Mesothelial cell of epicardium (in vitro differentiated cells): ENCODE results near the gene TRPV3. TPM values are rescaled to one million over a fixed set of nuclear protein-coding genes. Genes with fewer than 3 reads are reported as not detected.
"Not testable (repeated sequence)": the region's sequence is repeated elsewhere in the genome, so short reads cannot be mapped to it uniquely, and the experiment has no call there.

Source experiments
- DNase-seq, 2 experiments: peaks; one replicate each; pipeline ENCODE4 v3.0.0; 2021; ENCODE audit warnings: low spot score in 2 of 2; ENCODE audit not compliant: unreplicated experiment in 2 of 2
- H3K27ac Mint-ChIP-seq: 2 replicates; pipeline ENCODE4 v1.8.0; 2021; ENCODE audit warnings: mixed read lengths
- H3K27me3 Mint-ChIP-seq: 2 replicates; pipeline ENCODE4 v1.8.0; 2021; ENCODE audit warnings: low read depth, mixed read lengths
- H3K36me3 Mint-ChIP-seq: 2 replicates; pipeline ENCODE4 v1.8.0; 2021; ENCODE audit warnings: mixed read lengths
- H3K4me1 Mint-ChIP-seq: 2 replicates; pipeline ENCODE4 v1.8.0; 2021; ENCODE audit warnings: mixed read lengths
- H3K4me3 Mint-ChIP-seq: 2 replicates; pipeline ENCODE4 v1.8.0; 2021; ENCODE audit warnings: mild to moderate bottlenecking, moderate library complexity, mixed read lengths
- H3K9me3 Mint-ChIP-seq: 2 replicates; pipeline ENCODE4 v1.8.0; 2021; ENCODE audit warnings: mixed read lengths
- total RNA-seq: library from RNA; stranded (reverse); gene quantifications from 3 replicates; pipeline ENCODE4 v1.2.1, GENCODE V29; 2021
- TF ChIP-seq, protein P1 (sequence below): fragments of 200-600 bp; sonication (generic); IDR thresholded peaks from one replicate; pipeline ENCODE4 v1.5.0; 2021; ENCODE audit warnings: antibody characterized with exemption; ENCODE audit not compliant: unreplicated experiment

TRPV3 gene
- total RNA-seq, 1 donor from 2014 or later, result 3.6 TPM

DNA sequence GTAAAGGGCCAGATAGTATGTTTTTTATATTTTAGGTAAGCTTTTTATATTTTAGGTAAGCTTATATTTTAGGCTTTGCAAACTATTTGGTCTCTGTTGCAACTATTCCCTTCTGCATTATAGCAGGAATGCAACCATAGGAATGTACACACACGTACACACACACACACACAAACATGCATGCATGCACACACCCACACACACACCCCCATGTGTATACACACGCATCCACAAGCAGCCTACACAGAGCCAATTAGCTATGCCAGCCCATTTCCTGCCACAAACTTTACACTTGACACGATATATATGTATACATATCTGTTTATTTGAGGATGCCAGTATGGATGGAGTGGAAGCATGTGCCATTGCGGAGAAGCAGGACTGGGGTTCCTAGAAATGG lies 7.5 kb upstream of the TRPV3 start:
- Mint-ChIP-seq H3K4me1 (no peaks in the 10 kb centered on the region), H3K36me3 (peaks cover 25% of the 10 kb centered on the region), H3K27me3 (no peaks in the 10 kb centered on the region), H3K27ac (no peak overlapping the region), H3K4me3 (no peak overlapping the region), H3K9me3 (peaks cover 5% of the 10 kb centered on the region)
- no peak for DNase-seq
- TF ChIP-seq, protein P1, sequence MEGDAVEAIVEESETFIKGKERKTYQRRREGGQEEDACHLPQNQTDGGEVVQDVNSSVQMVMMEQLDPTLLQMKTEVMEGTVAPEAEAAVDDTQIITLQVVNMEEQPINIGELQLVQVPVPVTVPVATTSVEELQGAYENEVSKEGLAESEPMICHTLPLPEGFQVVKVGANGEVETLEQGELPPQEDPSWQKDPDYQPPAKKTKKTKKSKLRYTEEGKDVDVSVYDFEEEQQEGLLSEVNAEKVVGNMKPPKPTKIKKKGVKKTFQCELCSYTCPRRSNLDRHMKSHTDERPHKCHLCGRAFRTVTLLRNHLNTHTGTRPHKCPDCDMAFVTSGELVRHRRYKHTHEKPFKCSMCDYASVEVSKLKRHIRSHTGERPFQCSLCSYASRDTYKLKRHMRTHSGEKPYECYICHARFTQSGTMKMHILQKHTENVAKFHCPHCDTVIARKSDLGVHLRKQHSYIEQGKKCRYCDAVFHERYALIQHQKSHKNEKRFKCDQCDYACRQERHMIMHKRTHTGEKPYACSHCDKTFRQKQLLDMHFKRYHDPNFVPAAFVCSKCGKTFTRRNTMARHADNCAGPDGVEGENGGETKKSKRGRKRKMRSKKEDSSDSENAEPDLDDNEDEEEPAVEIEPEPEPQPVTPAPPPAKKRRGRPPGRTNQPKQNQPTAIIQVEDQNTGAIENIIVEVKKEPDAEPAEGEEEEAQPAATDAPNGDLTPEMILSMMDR, result no peak

DNA sequence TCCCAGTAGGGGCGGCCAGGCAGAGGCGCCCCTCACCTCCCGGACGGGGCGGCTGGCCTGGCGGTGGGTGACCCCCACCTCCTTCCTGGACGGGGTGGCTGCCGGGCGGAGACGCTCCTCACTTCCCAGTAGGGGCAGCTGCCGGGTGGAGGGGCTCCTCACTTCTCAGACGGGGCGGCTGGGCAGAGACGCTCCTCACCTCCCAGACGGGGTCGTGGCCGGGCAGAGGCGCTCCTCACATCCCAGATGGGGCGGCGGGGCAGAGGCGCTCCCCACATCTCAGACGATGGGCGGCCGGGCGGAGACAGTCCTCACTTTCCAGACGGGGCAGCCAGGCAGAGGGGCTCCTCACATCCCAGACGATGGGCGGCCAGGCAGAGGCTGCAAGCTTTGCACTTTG lies 6.6 kb upstream of the TRPV3 start:
- not testable (repeated sequence) for H3K4me1 Mint-ChIP-seq, H3K27ac Mint-ChIP-seq, H3K27me3 Mint-ChIP-seq, DNase-seq, H3K9me3 Mint-ChIP-seq, H3K4me3 Mint-ChIP-seq
- peaks cover 21% of the 10 kb centered on the region for H3K36me3 Mint-ChIP-seq

DNA sequence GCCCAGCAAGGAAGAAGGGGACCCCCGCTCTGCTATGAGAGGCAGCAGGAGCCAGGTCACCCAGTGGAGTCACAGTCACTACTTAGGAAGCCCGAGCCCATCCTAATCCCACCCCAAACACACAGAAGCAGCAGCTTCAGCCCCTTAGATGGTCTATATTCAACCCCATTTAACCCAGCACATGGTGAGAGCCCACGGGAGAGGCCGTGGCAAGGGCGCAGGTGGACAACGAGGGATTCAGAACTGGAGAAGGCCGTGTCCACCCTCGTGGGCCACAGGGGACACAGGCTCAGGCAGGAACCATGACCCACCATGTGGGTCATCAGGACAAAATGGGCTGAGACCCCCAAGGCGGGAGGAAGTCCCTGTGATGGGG lies 1.6 kb upstream of the TRPV3 start:
- H3K27ac Mint-ChIP-seq, result no peak overlapping the region
- H3K4me1 Mint-ChIP-seq, result peaks cover 6% of the 10 kb centered on the region
- H3K27me3 Mint-ChIP-seq, result no peaks in the 10 kb centered on the region
- peaks cover 1% of the 10 kb centered on the region for H3K36me3 Mint-ChIP-seq
- TF ChIP-seq, protein P1, result no peak
- no peaks in the 10 kb centered on the region for H3K9me3 Mint-ChIP-seq
- no peak overlapping the region for H3K4me3 Mint-ChIP-seq
- no peak for DNase-seq

DNA sequence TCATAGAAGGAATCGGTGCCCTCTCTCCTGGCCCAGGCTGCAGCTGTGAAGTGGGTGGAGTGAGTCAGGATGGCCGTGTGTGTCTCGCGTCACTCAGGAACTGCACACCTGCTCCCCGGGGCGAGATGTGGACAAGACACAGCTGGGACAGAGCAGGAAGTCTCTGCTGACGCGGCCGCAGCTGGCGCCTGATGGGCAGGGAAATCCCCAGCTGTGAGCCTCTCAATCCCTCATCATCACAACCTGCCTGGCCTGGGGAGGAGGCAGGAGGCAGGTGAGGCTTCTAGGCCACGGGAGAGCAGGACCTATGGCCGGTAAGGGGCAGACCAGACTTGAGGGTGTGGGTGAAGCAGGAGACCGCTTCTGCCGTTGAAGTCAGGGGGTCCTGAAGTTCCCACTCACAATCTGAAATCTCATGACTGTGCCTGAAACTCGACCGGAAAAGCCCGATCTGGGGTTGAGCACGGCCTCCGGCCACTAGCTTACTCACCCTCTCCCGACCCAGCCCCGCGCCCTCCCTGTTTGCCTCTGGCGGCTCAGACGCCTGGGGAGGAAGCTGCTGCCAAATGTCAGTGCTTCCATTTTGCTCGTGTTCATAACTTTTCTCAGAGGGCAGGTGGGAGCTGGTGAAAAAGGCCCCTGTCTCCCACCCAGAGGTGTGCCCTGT lies 1.1 kb upstream of the TRPV3 start:
- Mint-ChIP-seq H3K27ac (no peak overlapping the region), H3K4me1 (peaks cover 6% of the 10 kb centered on the region), H3K36me3 (peaks cover 1% of the 10 kb centered on the region), H3K4me3 (no peak overlapping the region), H3K9me3 (no peaks in the 10 kb centered on the region), H3K27me3 (no peaks in the 10 kb centered on the region)
- TF ChIP-seq, protein P1, result no peak
- no peak for DNase-seq

DNA sequence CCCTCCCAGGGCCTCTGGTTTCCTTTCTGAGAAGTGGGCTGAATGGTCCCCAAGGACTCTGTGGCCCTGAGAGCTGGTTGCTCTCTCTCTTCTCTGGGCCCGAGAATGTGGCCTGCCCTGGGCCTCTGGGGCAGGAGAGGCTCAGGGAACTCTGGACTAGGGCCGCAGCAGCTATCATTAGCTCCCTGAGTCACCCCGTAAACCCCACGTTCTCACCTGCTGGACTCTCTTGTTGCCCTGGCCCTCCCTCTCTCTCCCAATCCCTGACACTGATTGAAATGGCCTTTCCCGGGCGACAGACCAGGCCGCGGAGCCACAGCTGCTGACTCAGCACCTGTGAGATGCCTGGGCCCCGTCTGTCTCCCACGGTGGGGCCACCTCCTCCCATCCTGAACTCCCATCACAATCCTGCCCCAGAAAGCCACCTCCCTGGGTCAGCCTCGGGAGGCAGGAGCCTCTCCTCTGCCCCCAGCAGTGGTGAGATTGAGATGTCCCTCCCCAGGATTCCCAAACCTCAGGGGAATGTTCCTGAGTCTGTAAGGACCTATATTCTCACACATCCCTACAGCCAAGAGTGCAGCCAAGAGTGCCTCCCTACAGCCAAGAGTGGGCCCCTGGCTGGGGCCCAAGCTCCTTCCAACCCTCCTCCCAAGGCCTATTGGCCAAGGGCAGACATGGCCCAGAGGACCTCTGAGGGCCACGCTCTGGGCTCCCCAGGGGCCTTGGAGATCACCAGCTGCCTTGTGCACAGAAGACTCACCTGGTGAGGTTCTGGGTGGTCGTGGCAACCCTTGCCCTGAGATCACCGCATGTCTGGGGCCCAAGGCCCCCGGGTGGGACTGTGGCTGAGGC lies 470 bp downstream of the TRPV3 start:
- DNase-seq, result no peak
- Mint-ChIP-seq H3K4me1 (peaks cover 6% of the 10 kb centered on the region), H3K27me3 (no peaks in the 10 kb centered on the region), H3K36me3 (no peaks in the 10 kb centered on the region), H3K4me3 (no peak overlapping the region), H3K9me3 (no peaks in the 10 kb centered on the region), H3K27ac (no peak overlapping the region)
- TF ChIP-seq, protein P1, result no peak

DNA sequence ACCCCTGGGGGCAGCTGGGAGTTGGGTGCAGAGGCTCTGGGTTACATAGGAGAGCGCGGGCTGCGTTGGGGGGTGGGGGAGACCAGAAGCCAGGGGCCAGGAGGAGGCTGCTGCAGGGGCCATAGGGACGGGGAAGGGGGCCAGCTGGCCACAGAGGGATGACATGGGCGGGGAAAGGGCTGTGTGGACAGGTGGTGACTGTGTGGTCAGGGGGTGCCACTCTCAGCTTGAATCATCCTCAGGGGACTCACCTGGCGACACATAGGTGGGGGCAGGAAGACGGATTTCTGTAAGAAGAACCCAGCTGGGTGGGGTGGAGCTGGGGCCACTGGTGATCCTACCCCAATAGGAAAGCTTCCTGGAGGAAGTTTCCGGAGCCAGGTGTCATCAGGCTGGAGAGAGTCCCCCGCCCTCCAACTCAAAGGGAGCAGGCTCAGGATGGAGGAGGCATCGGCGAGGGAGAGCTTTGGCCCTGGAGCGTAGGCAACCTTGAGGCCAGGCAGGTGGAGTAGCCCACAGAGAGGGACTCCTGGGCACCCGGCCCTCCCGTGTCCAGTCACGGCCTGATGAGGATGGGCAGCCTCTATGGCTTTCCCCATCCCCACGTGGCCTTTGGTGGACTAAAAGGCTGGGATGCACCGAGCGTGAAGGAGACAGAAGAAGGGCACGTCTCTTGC lies 1.2 kb downstream of the TRPV3 start:
- DNase-seq, result no peak
- H3K9me3 Mint-ChIP-seq, result no peaks in the 10 kb centered on the region
- peaks cover 6% of the 10 kb centered on the region for H3K4me1 Mint-ChIP-seq
- no peaks in the 10 kb centered on the region for H3K27me3 Mint-ChIP-seq
- no peak overlapping the region for H3K4me3 Mint-ChIP-seq
- TF ChIP-seq, protein P1, result no peak
- H3K27ac Mint-ChIP-seq, result no peak overlapping the region
- no peaks in the 10 kb centered on the region for H3K36me3 Mint-ChIP-seq
